ENCODE data around the gene ZBTB44. TPM values are rescaled to one million over a fixed set of nuclear protein-coding genes. Genes with fewer than 3 reads are reported as not detected.

Gene ZBTB44
- total RNA-seq, 1 donor = 45.8 TPM

- DNase-seq (ENCODE audit: low read depth) = no peak
- TF ChIP-seq, protein P1, sequence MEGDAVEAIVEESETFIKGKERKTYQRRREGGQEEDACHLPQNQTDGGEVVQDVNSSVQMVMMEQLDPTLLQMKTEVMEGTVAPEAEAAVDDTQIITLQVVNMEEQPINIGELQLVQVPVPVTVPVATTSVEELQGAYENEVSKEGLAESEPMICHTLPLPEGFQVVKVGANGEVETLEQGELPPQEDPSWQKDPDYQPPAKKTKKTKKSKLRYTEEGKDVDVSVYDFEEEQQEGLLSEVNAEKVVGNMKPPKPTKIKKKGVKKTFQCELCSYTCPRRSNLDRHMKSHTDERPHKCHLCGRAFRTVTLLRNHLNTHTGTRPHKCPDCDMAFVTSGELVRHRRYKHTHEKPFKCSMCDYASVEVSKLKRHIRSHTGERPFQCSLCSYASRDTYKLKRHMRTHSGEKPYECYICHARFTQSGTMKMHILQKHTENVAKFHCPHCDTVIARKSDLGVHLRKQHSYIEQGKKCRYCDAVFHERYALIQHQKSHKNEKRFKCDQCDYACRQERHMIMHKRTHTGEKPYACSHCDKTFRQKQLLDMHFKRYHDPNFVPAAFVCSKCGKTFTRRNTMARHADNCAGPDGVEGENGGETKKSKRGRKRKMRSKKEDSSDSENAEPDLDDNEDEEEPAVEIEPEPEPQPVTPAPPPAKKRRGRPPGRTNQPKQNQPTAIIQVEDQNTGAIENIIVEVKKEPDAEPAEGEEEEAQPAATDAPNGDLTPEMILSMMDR (IDR thresholded peaks at IDR 0.05; ENCODE audit: insufficient read depth, low read length) = no peak
- H3K4me3 ChIP-seq (ENCODE audit: low read depth, low read length) = no peak overlapping the region
These were observed 2.7 kb downstream of the ZBTB44 start for GRCh38 chr11:130312046-130312445.

GRCh38 chr11:130310622-130311021, 4.1 kb downstream of the ZBTB44 start:
- no peak overlapping the region for H3K4me3 ChIP-seq (ENCODE audit: low read depth, low read length)
- DNase-seq (ENCODE audit: low read depth) = no peak
- TF ChIP-seq, protein P1 (IDR thresholded peaks at IDR 0.05; ENCODE audit: insufficient read depth, low read length) = no peak

GRCh38 chr11:130308886-130309285, 5.8 kb downstream of the ZBTB44 start:
- no peak overlapping the region for H3K4me3 ChIP-seq (ENCODE audit: low read depth, low read length)
- DNase-seq (ENCODE audit: low read depth) = peak; percentile 45
- TF ChIP-seq, protein P1 (IDR thresholded peaks at IDR 0.05; ENCODE audit: insufficient read depth, low read length) = no peak

DNA sequence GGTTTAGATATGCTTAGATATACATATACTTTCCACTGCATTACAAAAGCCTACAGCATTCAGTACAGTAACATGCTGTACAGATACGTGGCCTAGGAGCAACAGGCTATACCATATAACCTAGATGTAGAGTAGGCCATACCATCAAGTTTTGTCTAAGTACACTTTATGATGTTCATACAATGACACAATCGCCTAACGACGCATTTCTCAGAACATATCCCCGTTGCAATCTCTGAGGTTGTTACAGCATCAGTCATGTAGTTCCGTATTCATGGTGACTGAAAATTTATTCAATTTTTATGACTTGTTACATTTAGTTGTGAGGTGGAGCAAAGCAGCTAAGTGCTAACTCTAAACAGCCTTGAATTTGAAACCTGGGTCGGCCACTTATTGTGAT, 6.7 kb downstream of the ZBTB44 start:
- no peak overlapping the region for H3K4me3 ChIP-seq (ENCODE audit: low read depth, low read length)
- TF ChIP-seq, protein P1 (IDR thresholded peaks at IDR 0.05; ENCODE audit: insufficient read depth, low read length) = no peak
- no peak for DNase-seq (ENCODE audit: low read depth)

DNA sequence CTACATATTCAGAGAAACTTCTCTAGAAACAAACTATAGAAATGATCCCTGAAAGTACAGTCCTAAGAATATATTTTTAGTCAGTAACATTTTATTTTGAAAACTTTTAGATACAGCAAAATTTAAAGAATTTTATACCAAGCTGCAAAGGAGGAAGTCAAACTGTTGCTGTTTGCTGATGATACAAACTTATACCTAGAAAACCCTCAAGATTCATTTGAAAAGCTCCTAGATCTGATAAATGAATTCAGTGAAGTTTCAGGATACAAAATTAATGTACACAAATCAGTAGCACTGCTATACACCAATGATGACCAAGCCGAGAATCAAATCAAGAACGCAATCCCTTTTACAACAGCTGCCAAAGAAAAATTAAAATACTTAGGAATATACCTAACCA, 10.1 kb downstream of the ZBTB44 start:
- TF ChIP-seq, protein P1 (IDR thresholded peaks at IDR 0.05; ENCODE audit: insufficient read depth, low read length) = no peak
- no peak for DNase-seq (ENCODE audit: low read depth)
- H3K4me3 ChIP-seq (ENCODE audit: low read depth, low read length) = no peak overlapping the region

DNA sequence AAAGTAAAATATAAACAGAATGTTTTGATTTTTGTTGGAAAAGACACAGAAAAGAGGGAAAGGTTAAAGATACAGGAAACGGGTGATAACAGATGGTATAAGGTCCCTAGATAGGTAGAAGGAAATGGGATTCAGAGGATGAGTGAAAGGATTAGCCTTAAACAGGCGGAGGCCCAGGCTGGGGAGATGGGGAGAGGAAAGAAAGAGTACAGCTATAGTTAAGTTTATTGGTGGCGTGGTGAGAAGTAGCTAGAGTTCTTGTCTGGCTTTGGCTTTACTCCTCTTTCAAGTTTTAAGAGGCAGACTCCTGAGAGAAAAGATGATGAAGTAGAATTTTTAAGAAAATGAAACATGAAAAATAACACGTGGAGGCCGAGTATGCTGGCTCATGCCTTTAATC, 13.7 kb downstream of the ZBTB44 start:
- DNase-seq (ENCODE audit: low read depth) = no peak
- no peak overlapping the region for H3K4me3 ChIP-seq (ENCODE audit: low read depth, low read length)
- TF ChIP-seq, protein P1 (IDR thresholded peaks at IDR 0.05; ENCODE audit: insufficient read depth, low read length) = no peak

DNA sequence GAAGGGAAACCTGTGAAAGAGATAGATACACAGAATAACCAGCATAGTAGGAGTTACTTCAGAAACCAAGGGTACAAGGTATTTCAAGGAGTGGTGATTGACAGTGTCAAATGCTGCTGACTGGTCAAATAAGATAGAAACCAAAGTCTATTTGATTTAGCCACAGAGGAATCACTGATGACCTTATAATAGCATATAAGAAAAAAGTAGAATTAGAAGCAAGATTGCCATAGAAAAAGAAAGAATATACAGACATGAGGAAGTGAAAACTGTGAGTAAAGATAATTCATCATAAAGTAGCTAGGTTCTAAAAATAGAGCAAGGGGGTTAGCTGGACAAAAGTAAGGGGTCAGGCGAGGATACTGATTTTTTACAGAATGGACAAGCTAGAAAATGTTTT, 14.2 kb downstream of the ZBTB44 start:
- DNase-seq (ENCODE audit: low read depth) = no peak
- H3K4me3 ChIP-seq (ENCODE audit: low read depth, low read length) = no peak overlapping the region
- TF ChIP-seq, protein P1 (IDR thresholded peaks at IDR 0.05; ENCODE audit: insufficient read depth, low read length) = no peak

Data from fibroblast of the aortic adventitia (primary cell).